B cell (primary cell): ENCODE results near the gene PLEKHH2. TPM values are rescaled to one million over a fixed set of nuclear protein-coding genes. Genes with fewer than 3 reads are reported as not detected.

ENCODE experiments used
- ATAC-seq: fragments of 200-7000 bp; cut with Tn5 transposase; one replicate; pipeline ENCODE4 v1.10.0; 2021; ENCODE audit warnings: low read depth, mild to moderate bottlenecking, moderate number of reproducible peaks, moderate library complexity
- CTCF ChIA-PET: fragments of 350-600 bp; sonication (Branson Sonifier 250); formaldehyde crosslinking; loops from one replicate; lab custom pipeline; 2021; ENCODE audit warnings: antibody characterized with exemption, inconsistent platforms; lab: Charles Lee
- POLR2A ChIA-PET: fragments of 350-600 bp; sonication (Branson Sonifier 250); formaldehyde crosslinking; loops from one replicate; lab custom pipeline; 2021; ENCODE audit warnings: antibody characterized with exemption; lab: Charles Lee
- DNase-seq: peaks from one replicate; pipeline ENCODE4 v3.0.0; 2013
- H2AFZ ChIP-seq: 2 replicates; pipeline ENCODE4 v1.6.1; 2012; ENCODE audit warnings: mild to moderate bottlenecking, low read depth, low read length; ENCODE audit not compliant: insufficient read depth, poor library complexity, severe bottlenecking
- H3K27ac ChIP-seq, 2 donors: 1 replicate in 1 of 2; 2 replicates in 1 of 2; pipeline ENCODE4 v1.5.1; 2012 to 2013; ENCODE audit warnings: low read length in 2 of 2, mild to moderate bottlenecking in 2 of 2, moderate library complexity in 1 of 2
- H3K27me3 ChIP-seq, 4 experiments: fragments of 200-600 bp in 1 of 4; sonication (generic) in 1 of 4; replicated peaks in 1 of 4; 1 replicate in 2 of 4; 2 replicates in 2 of 4; pipeline versions ENCODE4 v1.6.1 to v1.7.0; 2013 to 2016; ENCODE audit warnings: low read length in 3 of 4, mild to moderate bottlenecking in 2 of 4, mixed read lengths in 1 of 4, moderate library complexity in 1 of 4; ENCODE audit not compliant: insufficient read depth in 4 of 4, control insufficient read depth in 3 of 4; ENCODE audit errors: control extremely low read depth in 1 of 4
- H3K36me3 ChIP-seq, 2 experiments: replicated peaks in 1 of 2; 1 replicate in 1 of 2; 2 replicates in 1 of 2; pipeline versions ENCODE4 v1.6.1 to v1.7.1; 2013; ENCODE audit warnings: low read length in 1 of 2; ENCODE audit not compliant: insufficient read depth in 2 of 2, control insufficient read depth in 1 of 2; ENCODE audit errors: control extremely low read depth in 1 of 2, extremely low read depth in 1 of 2
- H3K4me1 ChIP-seq, 2 donors: fragments of 200-600 bp in 1 of 2; sonication (generic) in 1 of 2; 1 replicate in 1 of 2; 2 replicates in 1 of 2; pipeline versions ENCODE4 v1.5.1 to v1.6.1; 2013 to 2017; ENCODE audit warnings: low read length in 2 of 2; ENCODE audit not compliant: control insufficient read depth in 2 of 2, insufficient read depth in 2 of 2
- H3K4me2 ChIP-seq: replicated peaks from 2 replicates; pipeline ENCODE3; 2012; ENCODE audit warnings: mild to moderate bottlenecking, low read depth, low read length; ENCODE audit not compliant: poor library complexity, severe bottlenecking
- H3K4me3 ChIP-seq, 5 experiments: fragments of 200-600 bp in 1 of 5; sonication (generic) in 1 of 5; 1 replicate in 3 of 5; 2 replicates in 2 of 5; pipeline versions ENCODE4 v1.5.1 to v1.7.0; 2011 to 2016; ENCODE audit warnings: low read length in 4 of 5, mild to moderate bottlenecking in 4 of 5, low read depth in 2 of 5, control low read depth in 1 of 5, moderate library complexity in 1 of 5; ENCODE audit not compliant: insufficient read depth in 1 of 5; ENCODE audit errors: control extremely low read depth in 1 of 5, extremely low read depth in 1 of 5
- H3K79me2 ChIP-seq: fragments of 200-600 bp; sonication (generic); one replicate; pipeline ENCODE4 v1.6.0; 2016; ENCODE audit warnings: low read length; ENCODE audit not compliant: control insufficient read depth, insufficient read depth
- H3K9ac ChIP-seq: fragments of 200-600 bp; sonication (generic); 2 replicates; pipeline ENCODE4 v1.6.1; 2017; ENCODE audit warnings: mild to moderate bottlenecking, low read length, moderate library complexity
- H3K9me3 ChIP-seq, 3 donors: one replicate each; pipeline versions ENCODE4 v1.6.1 to v1.7.1; 2013; ENCODE audit warnings: low read length in 2 of 3; ENCODE audit not compliant: control insufficient read depth in 2 of 3, insufficient read depth in 1 of 3; ENCODE audit errors: control extremely low read depth in 1 of 3
- H4K20me1 ChIP-seq: 2 replicates; pipeline ENCODE4 v1.6.0; 2012; ENCODE audit warnings: mild to moderate bottlenecking, low read length; ENCODE audit not compliant: insufficient read depth, control insufficient read depth, poor library complexity, severe bottlenecking
- H3K27ac Mint-ChIP-seq: one replicate; pipeline ENCODE4 v1.8.0; 2021; ENCODE audit warnings: mixed read lengths
- H3K27me3 Mint-ChIP-seq: one replicate; pipeline ENCODE4 v1.8.0; 2021; ENCODE audit warnings: mixed read lengths
- H3K4me1 Mint-ChIP-seq: one replicate; pipeline ENCODE4 v1.8.0; 2021; ENCODE audit warnings: mixed read lengths
- H3K4me3 Mint-ChIP-seq: one replicate; pipeline ENCODE4 v1.8.0; 2021; ENCODE audit warnings: mixed read lengths
- H3K9me3 Mint-ChIP-seq: one replicate; pipeline ENCODE4 v1.8.0; 2022; ENCODE audit warnings: mixed read lengths; ENCODE audit not compliant: insufficient read depth
- EZH2 ChIP-seq: IDR thresholded peaks from 2 replicates; pipeline ENCODE4 v1.6.1; 2012; ENCODE audit warnings: borderline replicate concordance, low read depth, mild to moderate bottlenecking, moderate library complexity, low read length; ENCODE audit not compliant: insufficient read depth, poor library complexity, severe bottlenecking
- WGBS: methylation state at CpG from one replicate; pipeline ENCODE4 v1.1.5; 2013; ENCODE audit warnings: missing lambda C conversion rate; ENCODE audit not compliant: insufficient coverage; 5-methylcytosine and 5-hydroxymethylcytosine counted together
- intact Hi-C: fragments of 100-400 bp; cut with micrococcal nuclease; formaldehyde crosslinking; loops from one replicate; pipeline ENCODE4 v1.10.0; 2022
- polyA plus RNA-seq: library from polyadenylated mRNA; depleted of rRNA; stranded (reverse); fragments of >200 nt; gene quantifications from 2 replicates; pipeline ENCODE4 v1.2.3, GENCODE V29; 2012
- total RNA-seq, 2 donors: library from RNA; stranded (reverse); fragments of 120-200 nt in 1 of 2; gene quantifications; 1 replicate in 1 of 2; 2 replicates in 1 of 2; pipeline versions ENCODE4 v1.2.3 to v1.2.4, GENCODE V29; 2013 to 2022
- TF ChIP-seq, protein P1 (sequence below): fragments of 200-600 bp; IDR thresholded peaks from one replicate; pipeline ENCODE4 v1.8.0; 2022; ENCODE audit warnings: antibody characterized with exemption, mild to moderate bottlenecking

The PLEKHH2 gene
- total and polyA plus RNA-seq, 2 donors (not counting 1 experiment from before 2014, with no cell fraction given) = 0.17 to 0.19 TPM

DNA sequence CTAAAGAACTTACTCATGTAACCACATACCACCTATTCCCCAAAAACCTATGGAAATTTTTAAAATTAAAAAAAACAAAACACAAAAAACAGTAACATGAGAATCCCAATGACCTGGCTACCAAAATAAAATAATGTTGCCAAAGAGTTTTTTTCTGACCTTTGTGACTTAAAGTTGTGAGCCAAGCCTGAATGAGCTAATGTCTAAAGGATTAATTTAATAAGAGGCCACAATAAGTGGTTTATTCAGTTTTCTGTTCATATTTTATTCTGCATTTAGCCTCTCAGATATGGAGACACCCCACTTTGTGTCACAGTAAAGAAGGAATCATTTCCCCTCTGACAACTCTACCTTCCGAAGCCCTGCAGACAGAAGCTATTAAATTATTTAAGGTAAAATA is 94.2 kb downstream of the PLEKHH2 start:
- TF ChIP-seq, protein P1, sequence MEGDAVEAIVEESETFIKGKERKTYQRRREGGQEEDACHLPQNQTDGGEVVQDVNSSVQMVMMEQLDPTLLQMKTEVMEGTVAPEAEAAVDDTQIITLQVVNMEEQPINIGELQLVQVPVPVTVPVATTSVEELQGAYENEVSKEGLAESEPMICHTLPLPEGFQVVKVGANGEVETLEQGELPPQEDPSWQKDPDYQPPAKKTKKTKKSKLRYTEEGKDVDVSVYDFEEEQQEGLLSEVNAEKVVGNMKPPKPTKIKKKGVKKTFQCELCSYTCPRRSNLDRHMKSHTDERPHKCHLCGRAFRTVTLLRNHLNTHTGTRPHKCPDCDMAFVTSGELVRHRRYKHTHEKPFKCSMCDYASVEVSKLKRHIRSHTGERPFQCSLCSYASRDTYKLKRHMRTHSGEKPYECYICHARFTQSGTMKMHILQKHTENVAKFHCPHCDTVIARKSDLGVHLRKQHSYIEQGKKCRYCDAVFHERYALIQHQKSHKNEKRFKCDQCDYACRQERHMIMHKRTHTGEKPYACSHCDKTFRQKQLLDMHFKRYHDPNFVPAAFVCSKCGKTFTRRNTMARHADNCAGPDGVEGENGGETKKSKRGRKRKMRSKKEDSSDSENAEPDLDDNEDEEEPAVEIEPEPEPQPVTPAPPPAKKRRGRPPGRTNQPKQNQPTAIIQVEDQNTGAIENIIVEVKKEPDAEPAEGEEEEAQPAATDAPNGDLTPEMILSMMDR = no peak
- no peak for TF ChIP-seq EZH2
- CTCF ChIA-PET = no interaction called here
- no peaks in the 10 kb centered on the region for H3K9me3 ChIP-seq
- no peak overlapping the region for H3K9ac ChIP-seq
- no peaks in the 10 kb centered on the region for H3K36me3 ChIP-seq
- ATAC-seq = no peak
- no peaks in the 10 kb centered on the region for H3K4me1 ChIP-seq
- no peak overlapping the region for H2AFZ ChIP-seq
- Mint-ChIP-seq H3K4me3 (no peak overlapping the region), H3K27me3 (peaks cover 28% of the 10 kb centered on the region), H3K9me3 (no peaks in the 10 kb centered on the region), H3K4me1 (no peaks in the 10 kb centered on the region), H3K27ac (no peak overlapping the region)
- H3K79me2 ChIP-seq = no peaks in the 10 kb centered on the region
- no peak overlapping the region for H3K4me2 ChIP-seq
- H4K20me1 ChIP-seq = no peaks in the 10 kb centered on the region
- WGBS = no CpG with 5 or more reads among the region's 1 CpG
- intact Hi-C loops = no loop called here
- H3K27me3 ChIP-seq = peaks cover 0 to 3% (median 1%) of the 10 kb centered on the region in 4 experiments
- POLR2A ChIA-PET = no interaction called here
- no peak overlapping the region for H3K27ac ChIP-seq
- no peak overlapping the region for H3K4me3 ChIP-seq
- no peak for DNase-seq

- no peak overlapping the region for H3K27ac ChIP-seq
- no peak for ATAC-seq
- no peak overlapping the region for H3K27ac Mint-ChIP-seq
- no peak overlapping the region for H3K4me3 ChIP-seq
- H3K27me3 ChIP-seq = peaks cover 0 to 7% (median 3%) of the 10 kb centered on the region in 4 experiments
- no peak overlapping the region for H3K4me2 ChIP-seq
- POLR2A ChIA-PET = no interaction called here
- no peaks in the 10 kb centered on the region for H3K9me3 ChIP-seq
- no peaks in the 10 kb centered on the region for H3K9me3 Mint-ChIP-seq
- H3K4me1 Mint-ChIP-seq = no peaks in the 10 kb centered on the region
- no peaks in the 10 kb centered on the region for H4K20me1 ChIP-seq
- H3K27me3 Mint-ChIP-seq = peaks cover 31% of the 10 kb centered on the region
- 87% methylated on average over 3 of the region's 6 CpGs for WGBS
- no peaks in the 10 kb centered on the region for H3K4me1 ChIP-seq
- H3K4me3 Mint-ChIP-seq = no peak overlapping the region
- CTCF ChIA-PET = no interaction called here
- H3K9ac ChIP-seq = no peak overlapping the region
- TF ChIP-seq, protein P1 = no peak
- no peak for TF ChIP-seq EZH2
- DNase-seq = no peak
- no peak overlapping the region for H2AFZ ChIP-seq
- H3K79me2 ChIP-seq = no peaks in the 10 kb centered on the region
- intact Hi-C loops = no loop called here
- H3K36me3 ChIP-seq = no peaks in the 10 kb centered on the region
Measured at GRCh38 chr2:43736637-43737036, 99.6 kb downstream of the PLEKHH2 start.
